ENCODE measurements around the gene SLC11A1. TPM values are rescaled to one million over a fixed set of nuclear protein-coding genes. Genes with fewer than 3 reads are reported as not detected.

Gene SLC11A1
- total RNA-seq, 1 donor from 2014 or later, result 0.12 TPM

- intact Hi-C loops (cut with micrococcal nuclease), result no loop called here
- Mint-ChIP-seq H3K27me3 (no peaks in the 10 kb centered on the region), H3K27ac (peak overlapping the region; percentile 92), H3K4me1 (peaks cover 44% of the 10 kb centered on the region), H3K9me3 (no peaks in the 10 kb centered on the region), H3K4me3 (peak overlapping the region; percentile 96), H3K36me3 (ENCODE audit: low read depth) (peaks cover 25% of the 10 kb centered on the region)
- peak; percentile 83 for DNase-seq
These were observed 18.3 kb downstream of the SLC11A1 start for GRCh38 chr2:218400167-218400929.

- Mint-ChIP-seq H3K4me1 (peaks cover 47% of the 10 kb centered on the region), H3K36me3 (ENCODE audit: low read depth) (peaks cover 28% of the 10 kb centered on the region), H3K4me3 (peak overlapping the region; percentile 96), H3K9me3 (no peaks in the 10 kb centered on the region), H3K27ac (peak overlapping the region; percentile 41), H3K27me3 (no peaks in the 10 kb centered on the region)
- intact Hi-C loops (cut with micrococcal nuclease), result no loop called here
- peak; percentile 66 for DNase-seq
These were observed 19.1 kb downstream of the SLC11A1 start for GRCh38 chr2:218400930-218401881.

DNA sequence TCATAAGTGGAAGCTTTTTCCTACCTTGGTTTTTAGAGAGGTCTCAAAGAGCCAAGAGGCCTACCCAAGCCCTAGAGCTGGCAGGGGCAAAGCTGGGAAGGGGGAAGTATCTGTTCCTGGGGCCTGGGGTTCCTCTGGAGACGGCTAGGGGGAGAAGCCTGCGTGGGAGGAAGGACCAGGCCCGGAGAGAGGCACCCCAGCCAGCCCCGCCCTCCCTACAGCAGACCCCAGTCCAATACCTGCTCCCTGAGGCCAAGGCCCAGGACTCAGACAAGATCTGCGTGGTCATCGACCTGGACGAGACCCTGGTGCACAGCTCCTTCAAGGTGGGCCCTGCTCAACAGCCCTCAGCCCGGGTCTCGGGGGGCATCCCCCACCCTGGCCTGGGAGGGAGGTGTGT, 19.8 kb downstream of the SLC11A1 start:
- H3K9me3 Mint-ChIP-seq, result no peaks in the 10 kb centered on the region
- peaks cover 50% of the 10 kb centered on the region for H3K4me1 Mint-ChIP-seq
- peaks cover 28% of the 10 kb centered on the region for H3K36me3 Mint-ChIP-seq (ENCODE audit: low read depth)
- no peak for DNase-seq
- intact Hi-C loops (cut with micrococcal nuclease), result no loop called here
- no peak overlapping the region for H3K27ac Mint-ChIP-seq
- peak overlapping the region; percentile 96 for H3K4me3 Mint-ChIP-seq
- no peaks in the 10 kb centered on the region for H3K27me3 Mint-ChIP-seq

DNA sequence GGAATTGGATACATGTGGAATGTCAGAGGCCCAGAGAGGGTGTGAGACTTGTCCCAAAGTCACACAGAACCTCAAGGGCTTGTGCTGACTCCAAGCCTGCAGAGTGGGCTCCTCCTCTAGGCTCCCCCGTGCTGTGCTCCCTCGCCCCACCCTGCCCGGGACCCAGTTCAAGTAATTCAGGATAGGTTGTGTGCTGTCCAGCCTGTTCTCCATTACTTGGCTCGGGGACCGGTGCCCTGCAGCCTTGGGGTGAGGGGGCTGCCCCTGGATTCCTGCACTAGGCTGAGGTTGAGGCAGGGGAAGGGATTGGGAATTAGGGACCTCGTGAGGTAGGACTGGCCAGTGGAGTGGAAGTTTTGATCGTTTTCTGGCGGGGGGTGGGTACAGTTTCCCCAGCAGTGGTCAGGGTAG, 20.4 kb downstream of the SLC11A1 start:
- DNase-seq, result no peak
- Mint-ChIP-seq H3K27ac (peak overlapping the region; percentile 34), H3K9me3 (no peaks in the 10 kb centered on the region), H3K27me3 (no peaks in the 10 kb centered on the region), H3K4me1 (peaks cover 50% of the 10 kb centered on the region), H3K4me3 (peak overlapping the region; percentile 44), H3K36me3 (ENCODE audit: low read depth) (peaks cover 31% of the 10 kb centered on the region)
- intact Hi-C loops (cut with micrococcal nuclease), result no loop called here

DNA sequence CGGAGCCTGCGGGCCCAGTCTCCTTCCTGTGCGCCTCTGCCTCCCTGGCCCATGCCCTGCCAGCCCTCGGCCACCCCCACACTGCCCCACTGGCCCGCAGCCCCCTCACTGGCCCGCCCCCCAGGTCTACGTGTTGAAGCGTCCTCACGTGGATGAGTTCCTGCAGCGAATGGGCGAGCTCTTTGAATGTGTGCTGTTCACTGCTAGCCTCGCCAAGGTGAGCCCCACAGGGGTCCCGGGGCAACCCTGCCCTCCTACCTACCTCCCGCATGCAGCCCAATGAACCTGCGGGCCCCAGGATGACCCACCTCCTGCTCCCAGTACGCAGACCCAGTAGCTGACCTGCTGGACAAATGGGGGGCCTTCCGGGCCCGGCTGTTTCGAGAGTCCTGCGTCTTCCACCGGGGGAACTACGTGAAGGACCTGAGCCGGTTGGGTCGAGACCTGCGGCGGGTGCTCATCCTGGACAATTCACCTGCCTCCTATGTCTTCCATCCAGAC, 20.9 kb downstream of the SLC11A1 start:
- H3K36me3 Mint-ChIP-seq (ENCODE audit: low read depth), result peaks cover 31% of the 10 kb centered on the region
- no peak overlapping the region for H3K4me3 Mint-ChIP-seq
- intact Hi-C loops (cut with micrococcal nuclease), result no loop called here
- peaks cover 47% of the 10 kb centered on the region for H3K4me1 Mint-ChIP-seq
- no peaks in the 10 kb centered on the region for H3K27me3 Mint-ChIP-seq
- H3K27ac Mint-ChIP-seq, result no peak overlapping the region
- H3K9me3 Mint-ChIP-seq, result no peaks in the 10 kb centered on the region
- no peak for DNase-seq

DNA sequence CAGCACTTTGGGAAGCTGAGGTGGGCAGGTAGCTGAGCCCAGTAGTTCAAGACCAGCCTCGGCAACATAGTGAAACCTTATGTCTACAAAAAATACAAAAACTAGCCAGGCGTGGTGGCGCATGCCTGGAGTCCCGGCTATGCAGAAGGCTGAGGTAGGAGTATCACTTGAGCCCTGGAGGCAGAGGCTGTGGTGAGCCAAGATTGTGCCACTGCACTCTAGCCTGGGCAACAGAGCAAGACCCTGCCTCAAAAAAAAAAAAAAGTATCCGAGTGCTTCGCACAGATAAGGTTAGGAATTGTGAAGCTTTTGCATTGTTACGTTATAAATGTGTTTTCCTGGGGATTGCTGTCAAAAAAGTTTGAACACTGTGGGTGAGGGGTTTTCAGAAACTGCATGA, 21.7 kb downstream of the SLC11A1 start:
- Mint-ChIP-seq H3K9me3 (no peaks in the 10 kb centered on the region), H3K36me3 (ENCODE audit: low read depth) (peaks cover 31% of the 10 kb centered on the region), H3K27ac (peak overlapping the region; percentile 45), H3K4me1 (peaks cover 48% of the 10 kb centered on the region), H3K27me3 (no peaks in the 10 kb centered on the region), H3K4me3 (no peak overlapping the region)
- DNase-seq, result no peak
- intact Hi-C loops (cut with micrococcal nuclease), result no loop called here

DNA sequence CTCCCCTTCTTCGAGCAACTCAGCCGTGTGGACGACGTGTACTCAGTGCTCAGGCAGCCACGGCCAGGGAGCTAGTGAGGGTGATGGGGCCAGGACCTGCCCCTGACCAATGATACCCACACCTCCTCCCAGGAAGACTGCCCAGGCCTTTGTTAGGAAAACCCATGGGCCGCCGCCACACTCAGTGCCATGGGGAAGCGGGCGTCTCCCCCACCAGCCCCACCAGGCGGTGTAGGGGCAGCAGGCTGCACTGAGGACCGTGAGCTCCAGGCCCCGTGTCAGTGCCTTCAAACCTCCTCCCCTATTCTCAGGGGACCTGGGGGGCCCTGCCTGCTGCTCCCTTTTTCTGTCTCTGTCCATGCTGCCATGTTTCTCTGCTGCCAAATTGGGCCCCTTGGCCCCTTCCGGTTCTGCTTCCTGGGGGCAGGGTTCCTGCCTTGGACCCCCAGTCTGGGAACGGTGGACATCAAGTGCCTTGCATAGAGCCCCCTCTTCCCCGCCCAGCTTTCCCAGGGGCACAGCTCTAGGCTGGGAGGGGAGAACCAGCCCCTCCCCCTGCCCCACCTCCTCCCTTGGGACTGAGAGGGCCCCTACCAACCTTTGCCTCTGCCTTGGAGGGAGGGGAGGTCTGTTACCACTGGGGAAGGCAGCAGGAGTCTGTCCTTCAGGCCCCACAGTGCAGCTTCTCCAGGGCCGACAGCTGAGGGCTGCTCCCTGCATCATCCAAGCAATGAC, 22.4 kb downstream of the SLC11A1 start:
- H3K4me1 Mint-ChIP-seq, result peaks cover 48% of the 10 kb centered on the region
- no peaks in the 10 kb centered on the region for H3K27me3 Mint-ChIP-seq
- peaks cover 31% of the 10 kb centered on the region for H3K36me3 Mint-ChIP-seq (ENCODE audit: low read depth)
- peak overlapping the region; percentile 45 for H3K27ac Mint-ChIP-seq
- no peak overlapping the region for H3K4me3 Mint-ChIP-seq
- DNase-seq, result no peak
- intact Hi-C loops (cut with micrococcal nuclease), result loop anchor here (5.0 kb wide), 2 partner anchors 63 to 113 kb away; no protein-coding TSS in a partner anchor
- no peaks in the 10 kb centered on the region for H3K9me3 Mint-ChIP-seq

GRCh38 chr2:218405086-218405745, 23.1 kb downstream of the SLC11A1 start:
- intact Hi-C loops (cut with micrococcal nuclease), result loop anchor here (5.0 kb wide), 2 partner anchors 62 to 112 kb away; no protein-coding TSS in a partner anchor

DNA sequence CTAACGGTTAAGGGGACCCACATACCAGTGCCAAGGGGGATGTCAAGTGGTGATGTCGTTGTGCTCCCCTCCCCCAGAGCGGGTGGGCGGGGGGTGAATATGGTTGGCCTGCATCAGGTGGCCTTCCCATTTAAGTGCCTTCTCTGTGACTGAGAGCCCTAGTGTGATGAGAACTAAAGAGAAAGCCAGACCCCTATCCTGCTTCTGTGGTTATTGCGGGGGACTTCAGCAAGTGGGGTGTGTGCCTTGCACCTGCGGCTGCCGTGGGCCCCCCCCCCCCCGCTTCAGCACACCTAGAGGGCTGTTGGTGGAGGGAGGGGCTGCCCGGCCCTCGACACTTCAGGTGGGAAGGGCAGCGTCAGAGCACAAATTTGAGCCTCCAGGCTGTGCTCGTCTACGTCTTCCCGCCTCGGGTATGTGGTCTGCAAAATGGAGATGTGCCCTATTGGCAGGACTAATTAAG, 23.7 kb downstream of the SLC11A1 start:
- DNase-seq, result peak; percentile 80
- Mint-ChIP-seq H3K4me1 (peaks cover 48% of the 10 kb centered on the region), H3K36me3 (ENCODE audit: low read depth) (peaks cover 29% of the 10 kb centered on the region), H3K4me3 (peak overlapping the region; percentile 85), H3K27ac (peak overlapping the region; percentile 86), H3K27me3 (no peaks in the 10 kb centered on the region), H3K9me3 (no peaks in the 10 kb centered on the region)
- intact Hi-C loops (cut with micrococcal nuclease), result loop anchor here (1.0 to 5.0 kb wide), 5 partner anchors 9 to 254 kb away; partner anchors contain the start of genes BCS1L, CNOT9, USP37 and ZNF142

More at GRCh38 chr2:218405086-218405745, 23.1 kb downstream of the SLC11A1 start:
- no peaks in the 10 kb centered on the region for H3K9me3 Mint-ChIP-seq
- peak overlapping the region; percentile 86 for H3K27ac Mint-ChIP-seq
- H3K4me1 Mint-ChIP-seq, result peaks cover 48% of the 10 kb centered on the region
- H3K4me3 Mint-ChIP-seq, result peak overlapping the region; percentile 85
- DNase-seq, result no peak
- no peaks in the 10 kb centered on the region for H3K27me3 Mint-ChIP-seq
- H3K36me3 Mint-ChIP-seq (ENCODE audit: low read depth), result peaks cover 29% of the 10 kb centered on the region

GRCh38 chr2:218406209-218406948, 24.3 kb downstream of the SLC11A1 start:
- Mint-ChIP-seq H3K4me3 (peak overlapping the region; percentile 85), H3K36me3 (ENCODE audit: low read depth) (peaks cover 29% of the 10 kb centered on the region), H3K9me3 (no peaks in the 10 kb centered on the region), H3K27ac (peak overlapping the region; percentile 86), H3K27me3 (no peaks in the 10 kb centered on the region), H3K4me1 (peaks cover 45% of the 10 kb centered on the region)
- intact Hi-C loops (cut with micrococcal nuclease), result loop anchor here (1.0 to 5.0 kb wide), 5 partner anchors 10 to 253 kb away; partner anchors contain the start of genes BCS1L, CNOT9, USP37 and ZNF142
- peak; percentile 97 for DNase-seq

DNA sequence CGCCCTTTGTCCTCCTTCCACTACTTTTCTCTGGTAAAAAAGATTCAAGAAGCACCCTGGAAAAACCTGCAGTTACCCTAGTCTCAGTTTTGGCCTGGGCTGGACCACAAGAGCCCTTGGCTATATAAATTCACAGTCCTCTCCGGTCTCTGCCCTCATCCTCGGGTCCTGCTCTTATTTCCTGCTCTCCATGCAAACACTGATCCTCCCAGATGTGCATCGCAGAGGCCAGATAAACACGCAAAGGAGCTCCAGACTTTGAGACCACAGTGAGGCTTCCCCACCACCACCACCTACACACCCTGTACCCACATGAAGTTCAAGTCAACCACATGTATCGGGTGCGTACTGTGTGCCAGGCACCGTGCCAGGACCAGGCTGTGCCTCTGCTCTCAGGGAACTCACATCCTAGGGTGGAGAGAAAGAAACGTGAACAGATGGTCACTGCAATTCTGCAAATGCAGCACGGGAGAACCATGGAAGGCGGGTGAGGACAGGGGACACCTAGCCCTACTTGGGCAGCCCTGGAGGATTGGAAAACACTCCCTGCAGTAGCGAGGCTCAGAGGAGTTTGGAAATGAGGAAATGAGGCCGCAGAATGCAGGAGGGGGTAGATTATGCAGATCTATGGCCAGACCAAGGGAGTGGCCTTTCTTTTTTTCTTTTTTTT, 25.0 kb downstream of the SLC11A1 start:
- Mint-ChIP-seq H3K27ac (peak overlapping the region; percentile 86), H3K9me3 (no peaks in the 10 kb centered on the region), H3K36me3 (ENCODE audit: low read depth) (peaks cover 28% of the 10 kb centered on the region), H3K27me3 (no peaks in the 10 kb centered on the region), H3K4me3 (peak overlapping the region; percentile 72), H3K4me1 (peaks cover 41% of the 10 kb centered on the region)
- intact Hi-C loops (cut with micrococcal nuclease), result loop anchor here (1.0 to 5.0 kb wide), 5 partner anchors 11 to 252 kb away; partner anchors contain the start of genes BCS1L, CNOT9, USP37 and ZNF142
- DNase-seq, result peak; percentile 83

Measured in activated CD4-positive, alpha-beta T cell treated with anti-CD3 and anti-CD28 coated beads, Interleukin-2, amount 10 ng/mL, durations not matched to agents 24 days and 14 days (primary cell).